Medulla oblongata (tissue), 1 donor: ENCODE data around the gene GBF1.
A peak's percentile ranks its signal among the peaks of the same experiment; 100 is the strongest.

Source experiments
- DNase-seq: peaks from one replicate; pipeline ENCODE4 v3.0.0-alpha.2; 2015; ENCODE audit errors: extremely low spot score

Gene GBF1

GRCh38 chr10:102408131-102408727 lies 162.9 kb downstream of the GBF1 start:
- DNase-seq, result no peak

- DNase-seq, result no peak
These were observed 163.6 kb downstream of the GBF1 start for GRCh38 chr10:102408728-102409603.

GRCh38 chr10:102409604-102410428 lies 164.5 kb downstream of the GBF1 start:
- no peak for DNase-seq

GRCh38 chr10:102410429-102411073 lies 165.2 kb downstream of the GBF1 start:
- no peak for DNase-seq

GRCh38 chr10:102411341-102412255 lies 166.3 kb downstream of the GBF1 start:
- no peak for DNase-seq

- DNase-seq, result no peak
These were observed 167.0 kb downstream of the GBF1 start for GRCh38 chr10:102412293-102412692.

GRCh38 chr10:102413053-102413705 lies 167.8 kb downstream of the GBF1 start:
- DNase-seq, result no peak

GRCh38 chr10:102413806-102414561 lies 168.7 kb downstream of the GBF1 start:
- no peak for DNase-seq

- no peak for DNase-seq
These were observed 169.4 kb downstream of the GBF1 start for GRCh38 chr10:102414749-102415148.

GRCh38 chr10:102416283-102416682 lies 171.0 kb downstream of the GBF1 start:
- no peak for DNase-seq

GRCh38 chr10:102416695-102417094 lies 171.4 kb downstream of the GBF1 start:
- DNase-seq, result no peak

- no peak for DNase-seq
These were observed 173.4 kb downstream of the GBF1 start, which contains the start of gene PSD for GRCh38 chr10:102418622-102419268. TSS of gene PSD (minus strand) at chr10:102418785. CDS start at chr10:102417038, 1,747 bp downstream.

GRCh38 chr10:102419269-102420180 lies 174.2 kb downstream of the GBF1 start:
- peak; percentile 78 for DNase-seq

- no peak for DNase-seq
These were observed 174.9 kb downstream of the GBF1 start for GRCh38 chr10:102420181-102420713.

- peak; percentile 98 for DNase-seq
These were observed 175.6 kb downstream of the GBF1 start, which contains the start of gene FBXL15 for GRCh38 chr10:102420714-102421506. TSS of gene FBXL15 (plus strand) at chr10:102420836. CDS start at chr10:102421130, 294 bp downstream.

- DNase-seq, result no peak
These were observed 176.1 kb downstream of the GBF1 start for GRCh38 chr10:102421507-102421756.
